SK-N-SH treated with all-trans-retinoic acid at 6 μM for 48 hours (cell line): ENCODE measurements around the gene LSM10.

Experiments
- RARB ChIP-seq: fragments of 250-450 bp; sonication (Bioruptor Pico); IDR thresholded peaks from 2 replicates; pipeline ENCODE4 v1.8.0; 2021; ENCODE audit warnings: mild to moderate bottlenecking, moderate library complexity
- ZFP30 ChIP-seq: fragments of 450-650 bp; formaldehyde crosslinking; IDR thresholded peaks from 2 replicates; pipeline ENCODE4 v1.5.0; 2022; ENCODE audit warnings: mild to moderate bottlenecking, moderate library complexity
- TF ChIP-seq, protein P1 (sequence below): fragments of 250-450 bp; sonication (Bioruptor Pico); IDR thresholded peaks from 2 replicates; pipeline ENCODE4 v1.5.1; 2020; ENCODE audit warnings: low read depth, mild to moderate bottlenecking, moderate library complexity

DNA sequence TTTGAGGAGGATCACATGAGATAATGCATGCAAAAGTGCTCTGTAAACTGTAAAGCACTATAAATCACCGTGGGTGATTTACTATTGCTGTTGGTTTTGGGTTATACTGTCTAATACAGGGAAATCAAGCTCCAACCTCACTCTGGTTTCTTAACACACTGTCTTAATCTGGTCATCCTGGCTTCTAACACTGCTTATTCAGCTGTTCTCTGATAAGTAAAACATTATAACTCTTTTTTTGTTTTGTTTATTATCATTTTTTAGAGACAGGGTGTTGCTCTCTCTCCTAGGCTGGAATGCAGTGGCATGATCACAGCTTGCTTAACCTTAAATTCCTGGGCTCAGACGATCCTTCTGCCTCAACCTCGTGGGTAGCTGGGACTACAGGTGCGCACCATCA is 21.9 kb upstream of the LSM10 start:
- TF ChIP-seq ZFP30 (CRISPR knock-in tag) (no peak), RARB (CRISPR knock-in tag) (no peak)
- TF ChIP-seq, protein P1, sequence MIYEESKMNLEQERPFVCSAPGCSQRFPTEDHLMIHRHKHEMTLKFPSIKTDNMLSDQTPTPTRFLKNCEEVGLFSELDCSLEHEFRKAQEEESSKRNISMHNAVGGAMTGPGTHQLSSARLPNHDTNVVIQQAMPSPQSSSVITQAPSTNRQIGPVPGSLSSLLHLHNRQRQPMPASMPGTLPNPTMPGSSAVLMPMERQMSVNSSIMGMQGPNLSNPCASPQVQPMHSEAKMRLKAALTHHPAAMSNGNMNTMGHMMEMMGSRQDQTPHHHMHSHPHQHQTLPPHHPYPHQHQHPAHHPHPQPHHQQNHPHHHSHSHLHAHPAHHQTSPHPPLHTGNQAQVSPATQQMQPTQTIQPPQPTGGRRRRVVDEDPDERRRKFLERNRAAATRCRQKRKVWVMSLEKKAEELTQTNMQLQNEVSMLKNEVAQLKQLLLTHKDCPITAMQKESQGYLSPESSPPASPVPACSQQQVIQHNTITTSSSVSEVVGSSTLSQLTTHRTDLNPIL (CRISPR knock-in tag), result no peak
